WTC11 (cell line): Measurements from ENCODE around the gene MPZL3. TPM values are rescaled to one million over a fixed set of nuclear protein-coding genes. Genes with fewer than 3 reads are reported as not detected.

Experiments
- ATAC-seq: fragments of 200-7000 bp; cut with Tn5 transposase; 2 replicates; pipeline ENCODE4 v1.10.0; 2021; ENCODE audit warnings: mild to moderate bottlenecking, moderate library complexity
- CTCF ChIA-PET: fragments of 300-600 bp; sonication (Branson Sonifier 250); formaldehyde crosslinking; loops from one replicate; lab custom pipeline; 2021; ENCODE audit warnings: antibody characterized with exemption; lab: Charles Lee
- POLR2A ChIA-PET: fragments of 350-600 bp; sonication (Branson Sonifier 250); formaldehyde crosslinking; loops from one replicate; lab custom pipeline; 2021; ENCODE audit warnings: antibody characterized with exemption; lab: Charles Lee
- DNase-seq: peaks from one replicate; pipeline ENCODE4 v3.0.0; 2021; ENCODE audit warnings: low spot score
- H3K27ac Mint-ChIP-seq: 2 replicates; pipeline ENCODE4 v1.8.0; 2021; ENCODE audit warnings: mixed read lengths
- H3K27me3 Mint-ChIP-seq: 2 replicates; pipeline ENCODE4 v1.8.0; 2021; ENCODE audit warnings: low read depth, mild to moderate bottlenecking, moderate library complexity, mixed read lengths
- H3K36me3 Mint-ChIP-seq: 2 replicates; pipeline ENCODE4 v1.8.0; 2021; ENCODE audit warnings: mixed read lengths
- H3K4me1 Mint-ChIP-seq: 2 replicates; pipeline ENCODE4 v1.8.0; 2022; ENCODE audit warnings: mixed read lengths
- H3K4me3 Mint-ChIP-seq: 2 replicates; pipeline ENCODE4 v1.8.0; 2021; ENCODE audit warnings: mild to moderate bottlenecking, moderate library complexity, mixed read lengths
- H3K9me3 Mint-ChIP-seq: 2 replicates; pipeline ENCODE4 v1.8.0; 2021; ENCODE audit warnings: mixed read lengths
- ATF3 ChIP-seq: sonication (generic); formaldehyde crosslinking; conservative IDR thresholded peaks from 2 replicates; pipeline ENCODE4 v1.8.1; 2022; ENCODE audit warnings: mild to moderate bottlenecking, missing genetic modification reagents
- CDX4 ChIP-seq: fragments of 250-450 bp; sonication (Bioruptor Pico); IDR thresholded peaks from 2 replicates; pipeline ENCODE4 v1.9.0; 2021; ENCODE audit warnings: moderate library complexity, mild to moderate bottlenecking, inconsistent platforms, borderline replicate concordance
- CTCF ChIP-seq: fragments of 200-600 bp; IDR thresholded peaks from 2 replicates; pipeline ENCODE4 v1.8.0; 2022; ENCODE audit warnings: antibody characterized with exemption
- E2F1 ChIP-seq: sonication (generic); formaldehyde crosslinking; IDR thresholded peaks from 2 replicates; pipeline ENCODE4 v1.8.0; 2022; ENCODE audit warnings: mild to moderate bottlenecking, missing genetic modification reagents
- FOXK1 ChIP-seq: sonication (generic); formaldehyde crosslinking; IDR thresholded peaks from 2 replicates; pipeline ENCODE4 v1.8.0; 2022; ENCODE audit warnings: mild to moderate bottlenecking, moderate library complexity, missing genetic modification reagents
- GABPB1 ChIP-seq: sonication (generic); formaldehyde crosslinking; IDR thresholded peaks from 2 replicates; pipeline ENCODE4 v1.8.1; 2023; ENCODE audit warnings: mild to moderate bottlenecking, missing genetic modification reagents
- HMGA2 ChIP-seq: fragments of 250-450 bp; sonication (Bioruptor Pico); IDR thresholded peaks from 2 replicates; pipeline ENCODE4 v1.4.0; 2021; ENCODE audit warnings: mild to moderate bottlenecking, moderate library complexity
- IRF1 ChIP-seq: sonication (generic); formaldehyde crosslinking; IDR thresholded peaks from 2 replicates; pipeline ENCODE4 v1.8.0; 2023; ENCODE audit warnings: missing genetic modification reagents
- MAX ChIP-seq: sonication (generic); formaldehyde crosslinking; IDR thresholded peaks from 2 replicates; pipeline ENCODE4 v1.8.0; 2022; ENCODE audit warnings: mild to moderate bottlenecking, missing genetic modification reagents
- MLX ChIP-seq: sonication (generic); formaldehyde crosslinking; IDR thresholded peaks from 2 replicates; pipeline ENCODE4 v1.8.1; 2023; ENCODE audit warnings: mild to moderate bottlenecking, missing genetic modification reagents, moderate library complexity
- PREB ChIP-seq: sonication (generic); formaldehyde crosslinking; IDR thresholded peaks from 2 replicates; pipeline ENCODE4 v1.8.1; 2022; ENCODE audit warnings: mild to moderate bottlenecking, missing genetic modification reagents, moderate library complexity, borderline replicate concordance
- TEAD1 ChIP-seq: sonication (generic); formaldehyde crosslinking; IDR thresholded peaks from 2 replicates; pipeline ENCODE4 v1.8.0; 2022; ENCODE audit warnings: mild to moderate bottlenecking, missing genetic modification reagents
- ZMAT4 ChIP-seq: fragments of 250-450 bp; sonication (Bioruptor Pico); IDR thresholded peaks from 2 replicates; pipeline ENCODE4 v1.9.0; 2021; ENCODE audit warnings: mild to moderate bottlenecking
- ZNF396 ChIP-seq: fragments of 250-450 bp; sonication (Bioruptor Pico); IDR thresholded peaks from 2 replicates; pipeline ENCODE4 v1.8.0; 2021; ENCODE audit warnings: mild to moderate bottlenecking, moderate library complexity, borderline replicate concordance
- ZNF532 ChIP-seq: fragments of 250-450 bp; sonication (Bioruptor Pico); IDR thresholded peaks from 2 replicates; pipeline ENCODE4 v1.9.0; 2021; ENCODE audit warnings: mild to moderate bottlenecking, borderline replicate concordance
- ZNF671 ChIP-seq: fragments of 250-450 bp; sonication (Bioruptor Pico); IDR thresholded peaks from 2 replicates; pipeline ENCODE4 v1.8.0; 2021; ENCODE audit warnings: mild to moderate bottlenecking
- total RNA-seq: library from RNA; stranded (reverse); gene quantifications from 3 replicates; pipeline ENCODE4 v1.2.3, GENCODE V29; 2021

MPZL3 gene
- total RNA-seq, 1 experiment from 2014 or later: 2.1 TPM

GRCh38 chr11:118245936-118246562, 6.1 kb downstream of the MPZL3 start:
- H3K27me3 Mint-ChIP-seq: peaks cover 62% of the 10 kb centered on the region
- TF ChIP-seq TEAD1 (CRISPR knock-in tag) (no peak), PREB (CRISPR knock-in tag) (no peak), MAX (CRISPR knock-in tag) (no peak), ATF3 (CRISPR knock-in tag) (no peak), CDX4 (no peak), HMGA2 (CRISPR knock-in tag) (no peak), CTCF (no peak), ZMAT4 (CRISPR knock-in tag) (no peak), ZNF671 (CRISPR knock-in tag) (no peak), ZNF396 (no peak), MLX (CRISPR knock-in tag) (no peak), E2F1 (CRISPR knock-in tag) (no peak)
- TF ChIP-seq, all 79 proteins: peak for 0
- DNase-seq (no peak), ATAC-seq (no peak)
- Mint-ChIP-seq H3K9me3 (no peaks in the 10 kb centered on the region), H3K4me1 (peaks cover 14% of the 10 kb centered on the region), H3K4me3 (no peak overlapping the region), H3K36me3 (no peaks in the 10 kb centered on the region), H3K27ac (no peak overlapping the region)
- POLR2A ChIA-PET: no interaction called here
- CTCF ChIA-PET: no interaction called here

- POLR2A ChIA-PET: no interaction called here
- DNase-seq (no peak), ATAC-seq (no peak)
- Mint-ChIP-seq H3K27ac (no peak overlapping the region), H3K4me3 (no peak overlapping the region), H3K27me3 (peaks cover 45% of the 10 kb centered on the region), H3K4me1 (peaks cover 14% of the 10 kb centered on the region), H3K36me3 (no peaks in the 10 kb centered on the region), H3K9me3 (no peaks in the 10 kb centered on the region)
- CTCF ChIA-PET: interaction anchor here (1.6 kb wide), 1 partner anchor 52 kb away, joined by 4 read pairs; no protein-coding TSS in a partner anchor
- no peak for TF ChIP-seq ZNF532 (CRISPR knock-in tag)
- no peak for TF ChIP-seq E2F1 (CRISPR knock-in tag)
- no peak for TF ChIP-seq MLX (CRISPR knock-in tag)
- no peak for TF ChIP-seq GABPB1 (CRISPR knock-in tag)
- no peak for TF ChIP-seq ZNF671 (CRISPR knock-in tag)
- TF ChIP-seq IRF1: no peak
- TF ChIP-seq FOXK1 (CRISPR knock-in tag): no peak
- no peak for TF ChIP-seq CDX4
Measured at GRCh38 chr11:118243993-118244762, 8.0 kb downstream of the MPZL3 start.
